ENCODE results near the gene CEP72. TPM values are rescaled to one million over a fixed set of nuclear protein-coding genes. Genes with fewer than 3 reads are reported as not detected.
"Not testable (repeated sequence)": the region's sequence is repeated elsewhere in the genome, so short reads cannot be mapped to it uniquely, and the experiment has no call there.

The CEP72 gene
- total RNA-seq, 1 donor from 2014 or later = 7.6 TPM

DNA sequence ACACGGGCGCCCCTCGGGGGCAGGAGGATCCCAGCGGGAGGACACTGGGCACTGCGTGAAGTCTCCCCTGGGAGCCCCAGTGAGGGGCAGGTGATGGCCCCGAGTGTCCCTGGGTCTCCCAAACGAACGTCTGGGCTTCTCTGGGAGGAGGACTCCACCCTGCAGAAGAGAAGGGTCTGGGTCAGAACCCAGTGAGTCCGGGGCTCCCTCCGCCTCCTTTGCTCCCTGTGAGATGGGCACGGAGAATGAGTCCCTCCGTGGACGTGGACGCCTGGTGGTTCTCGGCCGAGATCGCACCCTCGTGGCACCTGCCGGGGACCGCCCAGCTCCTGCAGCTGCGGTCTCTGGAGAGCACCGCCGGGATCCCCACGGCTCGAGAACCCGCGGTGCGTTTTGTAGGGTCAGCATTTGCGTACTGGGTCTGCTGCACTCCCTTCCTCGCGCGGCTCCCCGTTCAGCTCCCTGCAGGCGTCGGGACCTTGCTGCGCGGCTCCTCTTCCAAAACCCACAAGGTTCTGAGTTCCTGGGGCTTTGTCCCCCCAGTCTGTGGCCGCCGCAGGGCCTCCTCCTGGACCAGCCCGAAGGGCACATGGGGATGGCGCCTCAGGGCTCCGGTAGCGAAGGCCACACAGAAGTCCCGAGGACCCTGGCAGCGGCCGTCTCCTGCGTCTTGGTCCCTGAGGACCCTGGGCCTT, 10.2 kb upstream of the CEP72 start:
- Mint-ChIP-seq H3K36me3 (ENCODE audit: unreplicated experiment) (no peaks in the 10 kb centered on the region), H3K27ac (ENCODE audit: unreplicated experiment) (no peak overlapping the region), H3K4me1 (ENCODE audit: unreplicated experiment) (no peaks in the 10 kb centered on the region), H3K27me3 (ENCODE audit: unreplicated experiment) (peaks cover 30% of the 10 kb centered on the region), H3K9me3 (ENCODE audit: unreplicated experiment) (no peaks in the 10 kb centered on the region), H3K4me3 (ENCODE audit: unreplicated experiment) (no peak overlapping the region)
- TF ChIP-seq, protein P1, sequence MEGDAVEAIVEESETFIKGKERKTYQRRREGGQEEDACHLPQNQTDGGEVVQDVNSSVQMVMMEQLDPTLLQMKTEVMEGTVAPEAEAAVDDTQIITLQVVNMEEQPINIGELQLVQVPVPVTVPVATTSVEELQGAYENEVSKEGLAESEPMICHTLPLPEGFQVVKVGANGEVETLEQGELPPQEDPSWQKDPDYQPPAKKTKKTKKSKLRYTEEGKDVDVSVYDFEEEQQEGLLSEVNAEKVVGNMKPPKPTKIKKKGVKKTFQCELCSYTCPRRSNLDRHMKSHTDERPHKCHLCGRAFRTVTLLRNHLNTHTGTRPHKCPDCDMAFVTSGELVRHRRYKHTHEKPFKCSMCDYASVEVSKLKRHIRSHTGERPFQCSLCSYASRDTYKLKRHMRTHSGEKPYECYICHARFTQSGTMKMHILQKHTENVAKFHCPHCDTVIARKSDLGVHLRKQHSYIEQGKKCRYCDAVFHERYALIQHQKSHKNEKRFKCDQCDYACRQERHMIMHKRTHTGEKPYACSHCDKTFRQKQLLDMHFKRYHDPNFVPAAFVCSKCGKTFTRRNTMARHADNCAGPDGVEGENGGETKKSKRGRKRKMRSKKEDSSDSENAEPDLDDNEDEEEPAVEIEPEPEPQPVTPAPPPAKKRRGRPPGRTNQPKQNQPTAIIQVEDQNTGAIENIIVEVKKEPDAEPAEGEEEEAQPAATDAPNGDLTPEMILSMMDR (IDR thresholded peaks at IDR 0.05) = no peak
- peak; percentile 82 for DNase-seq (ENCODE audit: extremely low spot score, unreplicated experiment)

DNA sequence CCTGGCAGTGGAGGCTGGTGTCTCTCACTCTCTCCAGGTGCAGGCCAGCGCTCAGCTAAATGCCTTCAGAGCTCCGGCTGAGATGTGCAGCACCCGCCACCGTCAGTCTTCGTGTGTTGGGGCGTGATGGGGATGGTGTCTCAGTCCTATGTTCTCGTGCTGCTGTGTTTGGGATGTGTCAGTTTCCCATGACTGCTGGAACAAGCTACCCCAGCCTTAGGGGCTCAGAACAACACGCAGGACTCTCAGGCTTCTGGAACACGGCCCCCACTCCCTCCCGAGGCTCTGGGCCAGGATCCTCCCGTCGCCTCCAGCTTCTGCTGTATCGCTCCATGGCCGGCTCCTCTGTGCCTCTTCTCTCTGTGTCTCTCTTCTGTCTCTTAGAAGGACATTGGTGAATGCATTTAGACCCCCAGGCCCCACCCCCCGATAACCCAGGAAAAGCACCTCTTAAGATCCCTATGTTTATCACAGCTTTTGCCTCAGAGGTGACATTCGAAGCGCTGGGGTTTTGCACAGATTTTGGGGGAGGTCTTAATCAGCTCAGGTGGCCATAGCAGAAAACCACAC, 9.6 kb upstream of the CEP72 start:
- H3K27me3 Mint-ChIP-seq (ENCODE audit: unreplicated experiment) = peaks cover 24% of the 10 kb centered on the region
- no peak overlapping the region for H3K27ac Mint-ChIP-seq (ENCODE audit: unreplicated experiment)
- no peak overlapping the region for H3K4me3 Mint-ChIP-seq (ENCODE audit: unreplicated experiment)
- TF ChIP-seq, protein P1 (IDR thresholded peaks at IDR 0.05) = no peak
- DNase-seq (ENCODE audit: extremely low spot score, unreplicated experiment) = no peak
- H3K36me3 Mint-ChIP-seq (ENCODE audit: unreplicated experiment) = no peaks in the 10 kb centered on the region
- H3K9me3 Mint-ChIP-seq (ENCODE audit: unreplicated experiment) = no peaks in the 10 kb centered on the region
- no peaks in the 10 kb centered on the region for H3K4me1 Mint-ChIP-seq (ENCODE audit: unreplicated experiment)

DNA sequence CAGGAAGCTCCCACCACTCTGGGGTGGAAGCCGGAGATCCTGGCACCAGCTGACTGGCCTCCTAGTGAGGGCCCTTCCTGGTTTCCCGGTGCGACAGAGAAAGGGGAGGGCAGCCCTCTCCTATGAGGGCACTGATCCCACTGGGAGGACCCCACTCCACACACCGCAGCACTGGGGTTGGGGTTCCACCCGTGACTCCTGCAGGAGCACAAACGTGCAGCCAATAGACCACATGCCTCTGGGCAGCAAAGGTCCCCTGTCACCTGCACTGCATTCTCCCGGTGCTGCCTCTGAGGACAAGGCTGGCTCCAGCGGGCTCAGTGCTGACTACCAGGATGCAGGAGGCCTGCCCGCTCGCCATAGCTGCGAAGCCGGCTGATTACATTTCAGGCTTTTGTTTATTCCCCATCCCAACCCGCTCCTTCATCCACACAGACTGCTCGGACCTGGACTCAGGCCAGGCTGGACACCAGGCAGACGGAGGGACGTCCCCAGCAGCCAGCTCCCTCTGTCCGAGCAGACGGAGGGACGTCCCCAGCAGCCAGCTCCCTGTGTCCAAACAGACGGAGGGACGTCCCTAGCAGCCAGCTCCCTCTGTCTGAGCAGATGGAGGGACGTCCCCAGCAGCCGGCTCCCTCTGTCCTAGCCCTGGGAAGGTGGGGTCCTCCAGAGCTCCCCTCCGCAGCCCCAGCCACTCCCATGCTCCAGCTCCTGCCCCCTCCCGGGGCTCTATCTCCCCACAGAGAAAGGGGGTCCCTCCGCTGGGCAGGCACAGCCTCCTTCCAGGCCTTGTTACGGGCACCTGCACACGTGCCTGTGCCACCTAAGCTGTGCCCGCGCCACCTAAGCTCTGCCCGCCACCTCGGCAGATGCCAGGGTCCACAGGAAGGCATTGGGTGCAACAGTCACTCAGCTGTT, 8.8 kb upstream of the CEP72 start:
- Mint-ChIP-seq H3K36me3 (ENCODE audit: unreplicated experiment) (no peaks in the 10 kb centered on the region), H3K27ac (ENCODE audit: unreplicated experiment) (no peak overlapping the region), H3K9me3 (ENCODE audit: unreplicated experiment) (no peaks in the 10 kb centered on the region), H3K27me3 (ENCODE audit: unreplicated experiment) (peaks cover 16% of the 10 kb centered on the region), H3K4me3 (ENCODE audit: unreplicated experiment) (no peak overlapping the region), H3K4me1 (ENCODE audit: unreplicated experiment) (no peaks in the 10 kb centered on the region)
- peak; percentile 80 for DNase-seq (ENCODE audit: extremely low spot score, unreplicated experiment)
- TF ChIP-seq, protein P1 (IDR thresholded peaks at IDR 0.05) = no peak

DNA sequence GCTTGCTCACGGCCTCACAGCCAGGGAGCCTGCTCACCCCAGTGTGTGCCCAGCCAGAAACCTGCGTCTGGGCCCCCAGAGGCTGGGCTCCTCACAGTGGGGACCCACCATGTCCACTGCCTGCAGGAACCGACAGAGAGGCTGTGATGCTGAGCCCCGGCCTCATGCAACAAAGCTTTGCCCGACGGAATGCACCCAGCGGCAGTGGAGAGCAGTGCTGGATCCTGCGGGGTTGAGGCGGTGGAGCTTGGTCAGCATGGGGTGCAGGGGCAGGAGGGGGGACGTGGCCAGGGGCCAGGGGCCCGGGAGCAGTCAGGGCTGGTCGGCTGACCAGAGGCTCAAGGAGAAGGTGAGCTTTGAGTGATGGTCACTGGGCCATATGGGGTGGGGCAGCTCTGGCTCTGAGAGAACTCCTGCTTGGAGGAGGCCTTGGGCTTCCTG, 7.7 kb upstream of the CEP72 start:
- H3K4me1 Mint-ChIP-seq (ENCODE audit: unreplicated experiment) = no peaks in the 10 kb centered on the region
- TF ChIP-seq, protein P1 (IDR thresholded peaks at IDR 0.05) = no peak

DNA sequence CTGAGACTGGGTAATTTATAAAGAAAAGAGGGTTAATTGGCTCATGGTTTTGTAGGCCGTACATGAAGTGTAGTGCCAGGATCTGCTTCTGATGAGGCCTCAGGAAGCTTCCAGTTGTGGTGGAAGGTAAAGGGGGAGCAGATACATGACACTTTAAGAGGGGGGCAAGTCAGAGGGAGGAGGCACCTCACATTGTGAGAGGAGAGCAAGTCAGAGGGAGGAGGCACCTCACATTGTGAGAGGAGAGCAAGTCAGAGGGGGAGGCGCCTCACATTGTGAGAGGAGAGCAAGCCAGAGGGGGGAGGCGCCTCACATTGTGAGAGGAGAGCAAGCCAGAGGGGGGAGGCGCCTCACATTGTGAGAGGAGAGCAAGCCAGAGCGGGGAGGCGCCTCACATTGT, 7.0 kb upstream of the CEP72 start:
- not testable (repeated sequence) for H3K9me3 Mint-ChIP-seq (ENCODE audit: unreplicated experiment); H3K4me3 Mint-ChIP-seq (ENCODE audit: unreplicated experiment); H3K4me1 Mint-ChIP-seq (ENCODE audit: unreplicated experiment); DNase-seq (ENCODE audit: extremely low spot score, unreplicated experiment); H3K36me3 Mint-ChIP-seq (ENCODE audit: unreplicated experiment); H3K27ac Mint-ChIP-seq (ENCODE audit: unreplicated experiment); H3K27me3 Mint-ChIP-seq (ENCODE audit: unreplicated experiment)

More for the DNA sequence above, 7.7 kb upstream of the CEP72 start:
- Mint-ChIP-seq H3K27me3 (ENCODE audit: unreplicated experiment) (peaks cover 6% of the 10 kb centered on the region), H3K27ac (ENCODE audit: unreplicated experiment) (no peak overlapping the region), H3K9me3 (ENCODE audit: unreplicated experiment) (no peaks in the 10 kb centered on the region), H3K4me3 (ENCODE audit: unreplicated experiment) (no peak overlapping the region), H3K36me3 (ENCODE audit: unreplicated experiment) (no peaks in the 10 kb centered on the region)
- DNase-seq (ENCODE audit: extremely low spot score, unreplicated experiment) = peak; percentile 82

Data from osteocyte (in vitro differentiated cells).